Liver (tissue), 9 donors: ENCODE results near the gene BLID. TPM values are rescaled to one million over a fixed set of nuclear protein-coding genes. Genes with fewer than 3 reads are reported as not detected.

Source experiments
- DNase-seq: peaks from one replicate; pipeline ENCODE4 v3.0.0-alpha.2; 2017; ENCODE audit warnings: low spot score
- H3K27ac ChIP-seq, 2 donors: one replicate each; pipeline ENCODE4 v1.7.0; 2013; ENCODE audit warnings: inconsistent platforms in 2 of 2, low read length in 2 of 2, control low read depth in 1 of 2, low read depth in 1 of 2, mild to moderate bottlenecking in 1 of 2
- H3K27me3 ChIP-seq, 4 donors: one replicate each; pipeline versions ENCODE4 v1.6.1 to v1.7.0; 2013; ENCODE audit warnings: low read length in 3 of 4, inconsistent platforms in 1 of 4, mild to moderate bottlenecking in 1 of 4, moderate library complexity in 1 of 4; ENCODE audit not compliant: control insufficient read depth in 4 of 4, insufficient read depth in 4 of 4
- H3K36me3 ChIP-seq, 4 donors: one replicate each; pipeline versions ENCODE4 v1.6.1 to v1.7.0; 2013; ENCODE audit warnings: low read length in 3 of 4, mild to moderate bottlenecking in 3 of 4, low read depth in 1 of 4, moderate library complexity in 1 of 4; ENCODE audit not compliant: control insufficient read depth in 4 of 4, insufficient read depth in 3 of 4
- H3K4me1 ChIP-seq, 4 donors: one replicate each; pipeline versions ENCODE4 v1.6.1 to v1.7.0; 2013; ENCODE audit warnings: low read length in 3 of 4, mild to moderate bottlenecking in 3 of 4, moderate library complexity in 1 of 4; ENCODE audit not compliant: control insufficient read depth in 4 of 4, insufficient read depth in 4 of 4
- H3K4me3 ChIP-seq, 3 donors: one replicate each; pipeline versions ENCODE4 v1.6.1 to v1.7.0; 2013; ENCODE audit warnings: low read length in 3 of 3, control low read depth in 1 of 3, low read depth in 1 of 3, mild to moderate bottlenecking in 1 of 3
- H3K9ac ChIP-seq, 2 donors: one replicate each; pipeline ENCODE4 v1.7.0; 2013; ENCODE audit warnings: low read length in 2 of 2, mild to moderate bottlenecking in 2 of 2, moderate library complexity in 2 of 2, control low read depth in 1 of 2, low read depth in 1 of 2
- H3K9me3 ChIP-seq, 4 donors: one replicate each; pipeline versions ENCODE4 v1.6.1 to v1.7.0; 2013; ENCODE audit warnings: low read length in 3 of 4; ENCODE audit not compliant: control insufficient read depth in 4 of 4
- CTCF ChIP-seq: fragments of 150-350 bp; IDR thresholded peaks from 2 replicates; pipeline ENCODE4 v1.5.1; 2017; ENCODE audit warnings: improper control_type of control experiment, low read depth, low read length; ENCODE audit not compliant: missing input control
- FOXA1 ChIP-seq: IDR thresholded peaks from 2 replicates; pipeline ENCODE4 v1.6.1; 2016; ENCODE audit warnings: antibody characterized with exemption
- FOXA2 ChIP-seq: IDR thresholded peaks from 2 replicates; pipeline ENCODE4 v1.6.1; 2016; ENCODE audit warnings: antibody characterized with exemption
- GABPA ChIP-seq, 2 donors: IDR thresholded peaks in 1 of 2; conservative IDR thresholded peaks in 1 of 2; 2 replicates each; pipeline ENCODE4 v1.6.1; 2016; ENCODE audit warnings: antibody characterized with exemption in 2 of 2, mild to moderate bottlenecking in 1 of 2, moderate library complexity in 1 of 2
- MAX ChIP-seq: IDR thresholded peaks from 2 replicates; pipeline ENCODE4 v1.6.1; 2016; ENCODE audit warnings: antibody characterized with exemption
- NR2F2 ChIP-seq: IDR thresholded peaks from 2 replicates; pipeline ENCODE4 v1.6.1; 2016; ENCODE audit warnings: antibody characterized with exemption
- REST ChIP-seq: IDR thresholded peaks from 2 replicates; pipeline ENCODE4 v1.6.1; 2016; ENCODE audit warnings: antibody characterized with exemption, mild to moderate bottlenecking
- RXRA ChIP-seq, 2 donors: IDR thresholded peaks; 2 replicates each; pipeline ENCODE4 v1.6.1; 2017 to 2018; ENCODE audit warnings: antibody characterized with exemption in 2 of 2, mild to moderate bottlenecking in 1 of 2
- TAF1 ChIP-seq: conservative IDR thresholded peaks from 2 replicates; pipeline ENCODE4 v1.6.1; 2016; ENCODE audit warnings: antibody characterized with exemption, mild to moderate bottlenecking
- ZBTB33 ChIP-seq: IDR thresholded peaks from 2 replicates; pipeline ENCODE4 v1.6.1; 2016; ENCODE audit warnings: antibody characterized with exemption
- WGBS: extraction: QIAGEN DNeasy Blood & Tissue Kit; methylation state at CpG from one replicate; pipeline ENCODE4 v1.1.7; 2013; 5-methylcytosine and 5-hydroxymethylcytosine counted together
- polyA plus RNA-seq, 2 donors: library from polyadenylated mRNA; stranded (reverse) in 1 of 2; unstranded in 1 of 2; fragments of 200-250 nt in 1 of 2; fragments of >200 nt in 1 of 2; fragmentation: Nextera tagmentation in 1 of 2; extraction: Ambion mirVana in 1 of 2; gene quantifications; one replicate each; pipeline versions ENCODE4 v1.2.1 to v1.2.3, GENCODE V29; 2013 to 2015
- total RNA-seq, 2 donors: library from RNA; depleted of rRNA; stranded (reverse); fragments of >200 nt; gene quantifications; one replicate each; pipeline ENCODE4 v1.2.3, GENCODE V29; 2014
- donor health status: healthy.
- donor health status: healthy.
- donor health status: healthy.
- donor health status: healthy.
- donor health status: healthy.

The BLID gene
- total and polyA plus RNA-seq, 4 donors, result 0.18 to 0.84 (median 0.33) TPM; not detected in 1

GRCh38 chr11:122154227-122154626 is 38.2 kb upstream of the BLID start:
- Histone ChIP-seq H3K4me3 (no peak overlapping the region), H3K27me3 (no peaks in the 10 kb centered on the region), H3K9me3 (no peaks in the 10 kb centered on the region), H3K36me3 (no peaks in the 10 kb centered on the region), H3K9ac (no peak overlapping the region), H3K27ac (no peak overlapping the region), H3K4me1 (no peaks in the 10 kb centered on the region)
- no peak for DNase-seq
- TF ChIP-seq FOXA1 (no peak), GABPA (IDR thresholded peaks at IDR 0.05 in 1 of 2, conservative IDR thresholded peaks at IDR 0.05 in 1 of 2) (no peak)
- WGBS, result 91% methylated on average over 6 of the region's 6 CpGs

- Histone ChIP-seq H3K27ac (no peak overlapping the region), H3K27me3 (no peaks in the 10 kb centered on the region), H3K9me3 (no peaks in the 10 kb centered on the region), H3K36me3 (no peaks in the 10 kb centered on the region), H3K9ac (no peak overlapping the region), H3K4me1 (no peaks in the 10 kb centered on the region), H3K4me3 (no peak overlapping the region)
- DNase-seq, result no peak
- WGBS, result 76% methylated on average over 2 of the region's 2 CpGs
- TF ChIP-seq RXRA (IDR thresholded peaks at IDR 0.05), result no peak
- TF ChIP-seq REST, result no peak
- TF ChIP-seq FOXA1, result no peak
- no peak for TF ChIP-seq CTCF
- no peak for TF ChIP-seq MAX
- no peak for TF ChIP-seq NR2F2
- TF ChIP-seq TAF1, result no peak
- no peak for TF ChIP-seq ZBTB33
- no peak for TF ChIP-seq FOXA2
These were observed 37.7 kb upstream of the BLID start for GRCh38 chr11:122153746-122154145.
